Measurements from ENCODE around the gene C1orf232. TPM values are rescaled to one million over a fixed set of nuclear protein-coding genes. Genes with fewer than 3 reads are reported as not detected.

C1orf232 gene
- total and polyA plus RNA-seq, 12 donors, result not detected

DNA sequence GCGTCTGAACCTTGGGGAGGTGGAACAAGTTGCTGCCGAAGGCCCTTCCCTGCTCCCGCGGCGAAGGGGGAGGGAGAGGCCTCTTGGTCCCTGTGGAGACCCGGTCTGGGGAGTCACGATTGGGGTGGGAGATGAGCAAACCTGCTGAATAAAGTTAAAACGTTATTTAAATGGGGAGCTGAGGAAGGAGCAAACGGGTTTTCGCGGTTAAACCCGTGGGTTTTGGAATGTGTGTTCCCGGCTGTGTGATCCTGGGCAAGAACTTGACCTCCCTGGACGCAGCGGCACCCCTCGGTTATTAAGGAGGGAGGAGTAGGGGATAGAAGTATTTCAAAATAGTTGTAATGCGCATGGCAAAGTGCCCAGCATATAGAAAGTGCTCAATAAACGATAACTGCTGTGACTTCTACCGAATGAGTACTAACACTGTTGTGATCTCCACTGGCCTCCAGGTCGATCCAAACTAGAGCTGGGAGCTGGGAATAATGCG lies 6.5 kb downstream of the C1orf232 start:
- no peak for TF ChIP-seq CTCF (IDR thresholded peaks at IDR 0.05)
- H3K27me3 ChIP-seq, result peaks cover 0 to 59% (median 0%) of the 10 kb centered on the region in 7 donors
- peaks cover 27 to 70% (median 53%) of the 10 kb centered on the region in 9 donors for H3K4me1 ChIP-seq
- peaks cover 0 to 6% (median 0%) of the 10 kb centered on the region in 9 donors for H3K36me3 ChIP-seq
- WGBS, 2 donors, result 43 to 49% methylated on average over 21 of the region's 21 CpGs
- intact Hi-C loops (cut with DNase I), result loop anchor here in 3 of 10 donors (5.0 to 10.0 kb wide), 3 partner anchors 50 to 163 kb away; partner anchors contain the start of gene PDIK1L (in 1 of the 3)
- H3K27ac ChIP-seq, result peak overlapping the region; percentile 40 to 97 (median 93)
- H3K9me3 ChIP-seq, result no peaks in the 10 kb centered on the region
- peak overlapping the region; percentile 29 to 70 (median 60) for H3K4me3 ChIP-seq
- DNase-seq, result no peak
- ATAC-seq, result no peak

GRCh38 chr1:26161415-26162219 lies 7.1 kb downstream of the C1orf232 start:
- peak; percentile 60 to 79 for DNase-seq
- 0 to 1% methylated on average over 78 to 98 of the region's 98 CpGs for WGBS, 2 donors
- peak overlapping the region; percentile 85 to 97 (median 93) for H3K27ac ChIP-seq
- H3K36me3 ChIP-seq, result peaks cover 0 to 6% (median 0%) of the 10 kb centered on the region in 9 donors
- intact Hi-C loops (cut with DNase I), result loop anchor here in 5 of 10 donors (1.0 to 10.0 kb wide), 5 partner anchors 49 to 163 kb away; partner anchors contain the start of gene PDIK1L (in 3 of the 5)
- peaks cover 27 to 76% (median 58%) of the 10 kb centered on the region in 9 donors for H3K4me1 ChIP-seq
- H3K27me3 ChIP-seq, result peaks cover 0 to 66% (median 0%) of the 10 kb centered on the region in 7 donors
- TF ChIP-seq CTCF (IDR thresholded peaks at IDR 0.05), result peak in 5 of 9 donors; percentile 13 to 53 (median 41)
- peak; percentile 19 to 65 (median 48) for ATAC-seq
- H3K9me3 ChIP-seq, result no peaks in the 10 kb centered on the region
- peak overlapping the region; percentile 29 to 70 (median 60) for H3K4me3 ChIP-seq

DNA sequence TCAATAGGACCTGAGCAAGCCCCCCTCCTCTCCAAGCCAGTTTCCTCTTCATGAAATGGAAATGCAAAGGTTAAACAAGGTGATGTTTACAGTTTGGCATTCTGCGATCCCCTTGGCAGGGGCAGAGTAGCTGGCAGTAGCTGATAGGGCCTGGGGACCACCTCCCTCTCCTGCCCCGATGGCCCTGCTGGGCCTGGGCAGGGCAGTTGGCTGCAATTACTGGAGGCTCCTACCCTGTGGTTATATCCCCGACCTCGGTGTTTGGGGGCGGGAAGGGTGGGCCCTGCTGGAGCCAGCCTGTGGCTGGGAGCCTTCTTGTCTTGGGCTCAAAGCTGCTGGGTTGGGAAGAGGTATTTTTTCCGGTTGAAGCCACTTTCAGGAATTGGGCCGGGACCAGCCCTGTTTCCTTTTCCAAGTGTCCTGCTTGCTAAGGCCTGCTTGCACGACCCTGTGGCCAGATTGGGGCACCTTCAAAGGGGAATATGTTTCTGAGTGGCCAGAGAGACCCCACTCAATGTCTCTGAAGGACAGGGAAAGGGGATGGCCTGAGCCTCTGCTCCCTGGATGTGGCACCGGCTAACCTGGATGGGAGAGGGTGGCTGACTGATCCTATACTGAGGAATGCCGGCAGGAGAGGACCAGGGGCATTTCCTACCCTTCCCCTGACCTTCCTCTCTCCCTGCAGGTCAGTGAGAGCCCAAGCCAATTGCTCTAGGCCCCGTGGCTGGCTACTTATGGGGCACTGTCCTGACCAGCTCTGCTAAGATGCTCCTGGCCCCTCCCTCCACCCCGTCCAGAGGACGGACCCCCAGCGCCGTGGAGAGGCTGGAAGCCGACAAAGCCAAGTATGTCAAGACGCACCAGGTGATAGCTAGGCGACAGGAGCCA lies 8.0 kb downstream of the C1orf232 start:
- peak; percentile 30 to 38 for DNase-seq
- WGBS, 2 donors, result 18 to 23% methylated on average over 18 of the region's 18 CpGs

More for the DNA sequence above, 8.0 kb downstream of the C1orf232 start:
- H3K4me1 ChIP-seq, result peaks cover 27 to 85% (median 62%) of the 10 kb centered on the region in 9 donors
- TF ChIP-seq CTCF (IDR thresholded peaks at IDR 0.05), result no peak
- intact Hi-C loops (cut with DNase I), result loop anchor here in 5 of 10 donors (1.0 to 10.0 kb wide), 5 partner anchors 48 to 164 kb away; partner anchors contain the start of gene PDIK1L (in 3 of the 5)
- peak overlapping the region; percentile 85 to 97 (median 93) for H3K27ac ChIP-seq
- H3K9me3 ChIP-seq, result no peaks in the 10 kb centered on the region
- peak overlapping the region; percentile 19 to 70 (median 60) for H3K4me3 ChIP-seq
- peak in 5 of 8 donors; percentile 18 to 29 (median 24) for ATAC-seq
- peaks cover 0 to 74% (median 0%) of the 10 kb centered on the region in 7 donors for H3K27me3 ChIP-seq
- H3K36me3 ChIP-seq, result peaks cover 0 to 6% (median 0%) of the 10 kb centered on the region in 9 donors

All from heart right ventricle (tissue), 16 donors.